Activated T-cell treated with anti-CD3 and anti-CD28 coated beads, Interleukin-2, amount 50 U/mL, for 4 hours (primary cell): ENCODE measurements around the gene RAB8A. TPM values are rescaled to one million over a fixed set of nuclear protein-coding genes. Genes with fewer than 3 reads are reported as not detected.

ENCODE experiments used
- total RNA-seq, 3 donors: library from RNA; stranded (reverse); gene quantifications; one replicate each; pipeline ENCODE4 v1.2.1, GENCODE V29; 2021

Gene RAB8A
- total RNA-seq, 3 donors from 2014 or later, result 140 to 167 (median 153) TPM

Other genes with a start within 250 kb of the RAB8A start
- not detected for gene CYP4F2, start 213.8 kb upstream of the RAB8A start, total RNA-seq
- gene CYP4F11, start 177.4 kb upstream of the RAB8A start, total RNA-seq, result under 1 TPM; 0.05 to 0.14 (median 0.08) TPM
- not detected for gene OR10H4, start 162.9 kb upstream of the RAB8A start, total RNA-seq
- gene TPM4, start 35.4 kb upstream of the RAB8A start, total RNA-seq, result 100 to 1,000 TPM; 153 to 177 (median 168) TPM
- gene HSH2D, start 31.8 kb downstream of the RAB8A start, total RNA-seq, result 1 to 10 TPM; 5.7 to 9.2 (median 7.0) TPM
- not detected for gene CIB3, start 61.6 kb downstream of the RAB8A start, total RNA-seq
- 10 to 100 TPM; 53.4 to 60.1 (median 56.4) TPM for gene FAM32A, start 73.5 kb downstream of the RAB8A start, total RNA-seq
- gene AP1M1, start 86.0 kb downstream of the RAB8A start, total RNA-seq, result 100 to 1,000 TPM in 2 of 3 donors, 10 to 100 TPM in 1; 93.4 to 109 (median 106) TPM
- 1 to 10 TPM; 1.4 to 2.5 (median 2.4) TPM for gene KLF2, start 212.9 kb downstream of the RAB8A start, total RNA-seq